ENCODE measurements around the gene OFD1.

GRCh38 chrX:13798184-13798583, 63.6 kb downstream of the OFD1 start:
- TF ChIP-seq CTCF (IDR thresholded peaks at IDR 0.05) (no peak), ZFX (IDR thresholded peaks at IDR 0.05; ENCODE audit: borderline replicate concordance) (no peak)
